Ectodermal cell (in vitro differentiated cells): ENCODE data around the gene LZTFL1.
"Not testable (repeated sequence)": the region's sequence is repeated elsewhere in the genome, so short reads cannot be mapped to it uniquely, and the experiment has no call there.

ENCODE experiments used
- H3K27ac ChIP-seq: 2 replicates; pipeline ENCODE4 v1.7.0; 2013; ENCODE audit warnings: mild to moderate bottlenecking, low read depth, low read length; ENCODE audit not compliant: insufficient read depth, poor library complexity, severe bottlenecking
- H3K27me3 ChIP-seq: 2 replicates; pipeline ENCODE4 v1.7.0; 2013; ENCODE audit warnings: mild to moderate bottlenecking, low read length; ENCODE audit not compliant: insufficient read depth, control insufficient read depth, poor library complexity, severe bottlenecking
- H3K36me3 ChIP-seq: one replicate; pipeline ENCODE4 v1.7.0; 2013; ENCODE audit warnings: low read length; ENCODE audit not compliant: control insufficient read depth, insufficient read depth
- H3K4me1 ChIP-seq: one replicate; pipeline ENCODE4 v1.7.0; 2013; ENCODE audit warnings: low read length; ENCODE audit not compliant: control insufficient read depth, insufficient read depth
- H3K4me3 ChIP-seq: 2 replicates; pipeline ENCODE4 v1.7.0; 2013; ENCODE audit warnings: low read depth, low read length, control low read depth; ENCODE audit not compliant: insufficient read depth
- H3K9me3 ChIP-seq: 2 replicates; pipeline ENCODE4 v1.7.0; 2013; ENCODE audit warnings: mild to moderate bottlenecking, low read length, moderate library complexity; ENCODE audit not compliant: control insufficient read depth
- WGBS, 2 experiments: methylation state at CpG; one replicate each; pipeline ENCODE4 v1.1.7; 2013; ENCODE audit warnings: missing lambda C conversion rate in 2 of 2; 5-methylcytosine and 5-hydroxymethylcytosine counted together

The LZTFL1 gene

DNA sequence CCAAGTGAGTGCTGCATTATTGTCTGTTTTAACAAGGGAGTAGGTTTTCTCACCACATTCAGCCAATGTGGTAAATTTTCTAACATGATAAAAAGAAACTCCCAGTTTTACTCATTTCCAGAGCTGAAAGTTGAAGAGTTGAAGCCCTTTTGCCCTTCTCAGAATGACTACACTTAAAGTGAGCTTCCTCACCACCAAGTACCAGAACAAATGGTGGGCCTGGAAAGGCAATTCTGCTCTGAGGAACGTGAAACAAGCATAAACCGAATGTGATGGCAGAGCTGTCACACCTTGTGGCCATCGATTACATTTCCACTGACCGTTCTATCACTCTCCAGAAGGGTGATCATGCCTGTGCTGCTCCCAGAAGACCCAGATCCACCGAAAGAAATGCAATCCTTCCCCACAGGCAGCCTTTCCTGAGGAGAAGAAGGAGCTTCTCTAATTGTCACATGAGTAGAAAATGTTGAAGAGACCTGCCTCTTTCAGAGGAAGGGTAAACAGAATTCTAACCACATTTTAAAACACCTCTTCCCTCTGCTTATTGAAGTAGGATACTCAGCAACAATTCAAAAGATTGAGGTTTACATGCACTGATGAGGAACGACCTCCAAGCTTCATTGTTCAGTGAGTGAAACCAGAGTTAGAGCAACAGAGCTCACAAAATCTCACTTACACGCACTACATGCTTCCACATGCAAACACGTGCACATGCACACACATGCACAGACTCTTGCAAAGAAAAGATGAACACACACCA lies 23.0 kb upstream of the LZTFL1 start:
- H3K9me3 ChIP-seq, result no peaks in the 10 kb centered on the region
- H3K4me1 ChIP-seq, result no peaks in the 10 kb centered on the region
- H3K4me3 ChIP-seq, result no peak overlapping the region
- H3K27ac ChIP-seq, result no peak overlapping the region
- peaks cover 3% of the 10 kb centered on the region for H3K27me3 ChIP-seq
- no peaks in the 10 kb centered on the region for H3K36me3 ChIP-seq
- 78 to 80% methylated on average over 7 to 8 of the region's 8 CpGs for WGBS, 2 experiments

DNA sequence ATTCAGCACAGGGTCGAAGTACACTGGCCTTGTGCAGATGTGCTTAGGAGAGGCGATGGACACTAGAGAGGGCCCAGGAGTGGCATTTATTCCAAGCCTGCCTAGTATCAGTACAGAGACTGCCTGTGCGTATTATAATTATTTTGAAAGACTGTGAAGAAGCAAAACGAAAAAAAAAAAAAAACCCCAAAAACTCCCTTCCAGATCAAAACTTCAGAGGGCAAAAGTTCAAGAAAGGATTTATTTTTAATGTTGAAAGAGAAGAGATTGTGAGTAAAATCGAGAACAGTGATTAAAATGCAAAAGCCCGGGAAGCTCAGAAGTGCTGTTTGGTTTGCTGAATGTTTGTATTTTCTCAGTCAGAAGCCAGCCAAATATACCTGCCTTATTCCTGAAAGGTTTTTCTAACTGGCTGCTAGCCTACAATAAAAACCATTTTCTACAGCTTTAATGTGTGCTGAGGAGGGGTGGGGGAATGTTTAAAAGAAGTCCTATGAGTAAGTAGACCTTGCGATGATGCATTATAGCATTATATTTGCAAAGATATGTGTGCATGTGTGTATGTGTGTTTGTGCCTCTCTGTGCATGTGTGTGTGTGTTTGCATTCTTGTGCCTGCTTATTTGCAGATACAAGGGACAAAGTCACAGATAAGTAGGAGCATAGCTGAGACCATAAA lies 19.3 kb upstream of the LZTFL1 start:
- Histone ChIP-seq H3K4me3 (no peak overlapping the region), H3K9me3 (no peaks in the 10 kb centered on the region), H3K27ac (no peak overlapping the region), H3K27me3 (peaks cover 3% of the 10 kb centered on the region), H3K4me1 (no peaks in the 10 kb centered on the region), H3K36me3 (no peaks in the 10 kb centered on the region)
- 79 to 88% methylated on average over 5 to 6 of the region's 7 CpGs for WGBS, 2 experiments

DNA sequence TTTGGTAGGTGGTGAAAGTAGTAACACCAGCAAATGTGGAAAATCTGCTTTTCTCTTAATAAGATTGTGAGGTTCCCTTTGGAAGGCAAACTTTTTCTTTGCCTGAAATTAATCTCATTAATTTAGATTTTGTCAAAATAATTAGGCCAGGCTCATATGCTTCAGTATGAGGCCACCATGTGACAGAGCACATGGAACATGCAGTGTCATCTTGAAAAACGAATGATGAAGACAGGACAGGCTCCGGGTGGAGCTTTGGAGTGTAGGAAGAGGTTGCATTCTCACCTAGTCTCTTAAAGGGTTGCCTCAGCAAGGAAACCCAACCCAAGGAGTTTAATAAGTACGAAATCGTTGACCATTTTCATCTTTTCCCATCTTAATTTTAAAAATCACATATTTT lies 18.6 kb upstream of the LZTFL1 start:
- H3K27ac ChIP-seq, result no peak overlapping the region
- 85 to 88% methylated on average over 4 of the region's 4 CpGs for WGBS, 2 experiments
- no peaks in the 10 kb centered on the region for H3K4me1 ChIP-seq
- peaks cover 3% of the 10 kb centered on the region for H3K27me3 ChIP-seq
- H3K4me3 ChIP-seq, result no peak overlapping the region
- H3K9me3 ChIP-seq, result no peaks in the 10 kb centered on the region
- no peaks in the 10 kb centered on the region for H3K36me3 ChIP-seq

DNA sequence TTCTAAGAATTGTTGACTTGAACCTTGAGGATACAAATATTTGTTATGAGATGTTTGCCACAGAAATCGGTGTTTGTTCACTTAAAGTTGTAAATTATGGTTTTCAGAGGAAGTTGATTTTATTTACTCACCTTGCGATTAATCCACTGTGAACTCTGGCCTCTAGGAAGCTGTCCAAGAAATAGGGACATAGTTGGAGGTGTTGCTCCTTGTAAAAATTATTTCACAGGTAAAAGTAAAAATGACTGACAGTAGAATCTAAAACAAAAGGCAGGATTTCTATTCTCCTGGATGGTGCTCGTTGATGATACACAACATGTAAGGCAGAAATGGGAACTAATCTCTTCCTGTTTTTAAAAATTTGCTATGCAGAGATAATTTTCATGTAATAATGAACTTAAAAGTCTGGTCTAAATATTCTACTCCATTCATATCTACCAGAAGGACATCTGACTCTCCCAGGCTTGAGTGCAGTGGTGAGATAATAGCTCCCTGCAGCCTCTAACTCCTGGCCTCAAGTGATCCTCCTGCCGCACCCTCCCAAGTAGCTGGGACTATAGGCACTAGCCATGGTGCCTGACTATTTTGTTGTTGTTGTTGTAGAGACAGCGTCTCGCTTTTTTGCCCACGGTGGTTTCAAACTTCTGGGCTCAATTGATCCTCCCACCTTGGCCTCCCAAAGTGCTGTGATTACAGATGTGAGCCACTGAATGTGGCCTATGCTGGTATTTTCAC lies 17.1 kb upstream of the LZTFL1 start:
- no peak overlapping the region for H3K4me3 ChIP-seq
- peaks cover 5% of the 10 kb centered on the region for H3K27me3 ChIP-seq
- H3K9me3 ChIP-seq, result no peaks in the 10 kb centered on the region
- H3K4me1 ChIP-seq, result no peaks in the 10 kb centered on the region
- no peak overlapping the region for H3K27ac ChIP-seq
- no peaks in the 10 kb centered on the region for H3K36me3 ChIP-seq
- WGBS, 2 experiments, result 81 to 88% methylated on average over 7 of the region's 7 CpGs

DNA sequence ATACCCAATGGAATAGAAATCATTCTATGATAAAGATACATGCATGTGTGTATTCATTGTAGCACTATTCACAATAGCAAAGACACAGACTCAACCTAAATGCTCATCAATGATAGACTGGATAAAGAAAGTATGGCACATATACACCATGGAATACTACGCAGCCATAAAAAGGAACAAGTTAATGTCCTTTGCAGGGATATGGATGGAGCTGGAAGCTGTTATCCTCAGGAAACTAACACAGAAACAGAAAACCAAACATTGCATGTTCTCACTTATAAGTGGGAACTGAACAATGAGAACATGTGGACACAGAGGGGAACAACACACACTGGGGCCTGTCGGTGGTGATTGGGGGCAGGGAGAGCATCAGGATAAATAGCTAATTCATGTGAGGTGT lies 15.1 kb upstream of the LZTFL1 start:
- WGBS, 2 experiments, result 76 to 88% methylated on average over 2 of the region's 2 CpGs
- H3K4me1 ChIP-seq, H3K36me3 ChIP-seq, H3K9me3 ChIP-seq, H3K27me3 ChIP-seq, H3K27ac ChIP-seq, H3K4me3 ChIP-seq: not testable (repeated sequence)

GRCh38 chr3:45856323-45856722 lies 14.4 kb upstream of the LZTFL1 start:
- peaks cover 13% of the 10 kb centered on the region for H3K27me3 ChIP-seq
- not testable (repeated sequence) for H3K36me3 ChIP-seq, H3K9me3 ChIP-seq, H3K27ac ChIP-seq, H3K4me1 ChIP-seq, H3K4me3 ChIP-seq
- WGBS, 2 experiments, result 80 to 82% methylated on average over 1 of the region's 1 CpG

DNA sequence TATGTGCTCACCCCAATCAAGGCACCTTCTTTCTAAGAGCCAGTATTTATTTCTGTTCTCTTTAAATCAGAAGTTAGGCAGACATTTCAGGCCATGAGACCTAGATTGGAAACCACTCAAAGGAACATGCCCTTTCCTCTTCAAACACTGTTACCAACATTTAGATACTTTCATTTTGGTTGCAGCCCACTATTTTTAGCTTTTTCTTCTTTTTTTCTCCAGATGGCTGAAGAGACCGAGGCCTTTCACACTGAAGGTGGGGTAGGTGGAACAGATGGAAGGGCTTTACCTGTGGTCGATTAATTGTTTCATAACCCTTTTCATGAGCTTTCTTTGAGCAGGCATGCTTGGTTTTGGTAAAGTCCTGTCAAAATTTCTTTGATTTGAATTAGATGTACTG lies 10.9 kb upstream of the LZTFL1 start:
- Histone ChIP-seq H3K4me1 (no peaks in the 10 kb centered on the region), H3K27ac (no peak overlapping the region), H3K27me3 (peaks cover 45% of the 10 kb centered on the region), H3K9me3 (no peaks in the 10 kb centered on the region), H3K4me3 (no peak overlapping the region), H3K36me3 (no peaks in the 10 kb centered on the region)
- 78 to 95% methylated on average over 2 of the region's 2 CpGs for WGBS, 2 experiments

DNA sequence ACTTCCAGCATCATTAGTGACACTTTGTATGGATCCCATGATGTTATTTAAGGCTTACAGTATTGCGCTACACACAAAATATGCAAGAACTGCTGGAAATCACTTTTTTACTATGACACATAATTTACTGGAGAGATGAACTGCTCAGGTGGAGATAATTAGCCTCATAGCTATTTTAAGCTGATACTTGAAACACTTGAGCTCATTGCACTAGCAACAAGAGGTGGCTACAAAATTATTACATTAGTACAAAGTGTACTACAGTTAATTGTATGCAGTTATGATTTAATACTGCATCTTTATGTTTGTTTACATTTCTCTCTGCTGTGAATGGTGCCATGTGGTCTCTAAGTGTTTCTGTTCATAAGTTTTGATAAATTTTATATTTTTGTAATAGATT lies 6.5 kb upstream of the LZTFL1 start:
- 92 to 100% methylated on average over 1 of the region's 1 CpG for WGBS, 2 experiments
- Histone ChIP-seq H3K4me1 (no peaks in the 10 kb centered on the region), H3K27ac (no peak overlapping the region), H3K9me3 (no peaks in the 10 kb centered on the region), H3K36me3 (no peaks in the 10 kb centered on the region), H3K27me3 (peaks cover 83% of the 10 kb centered on the region), H3K4me3 (no peak overlapping the region)

- no CpG with 5 or more reads among the region's 1 CpG for WGBS, 2 experiments
- peaks cover 73% of the 10 kb centered on the region for H3K27me3 ChIP-seq
- H3K9me3 ChIP-seq, result no peaks in the 10 kb centered on the region
- no peaks in the 10 kb centered on the region for H3K36me3 ChIP-seq
- H3K27ac ChIP-seq, result no peak overlapping the region
- H3K4me3 ChIP-seq, result no peak overlapping the region
- H3K4me1 ChIP-seq, result no peaks in the 10 kb centered on the region
Observed at GRCh38 chr3:45844616-45845015, 2.7 kb upstream of the LZTFL1 start.

GRCh38 chr3:45842851-45843625 lies 1.1 kb upstream of the LZTFL1 start:
- no peaks in the 10 kb centered on the region for H3K9me3 ChIP-seq
- H3K27ac ChIP-seq, result no peak overlapping the region
- H3K4me3 ChIP-seq, result no peak overlapping the region
- WGBS, 2 experiments, result 88 to 92% methylated on average over 9 of the region's 9 CpGs
- H3K36me3 ChIP-seq, result no peaks in the 10 kb centered on the region
- H3K4me1 ChIP-seq, result no peaks in the 10 kb centered on the region
- peaks cover 58% of the 10 kb centered on the region for H3K27me3 ChIP-seq
